Stimulated activated naive CD8-positive, alpha-beta T cell treated with anti-CD3 and anti-CD28 coated beads, Interleukin-15, Interleukin-2, amounts not matched to agents 100 ng/mL and 50 ng/mL, for 24 hours (primary cell): Measurements from ENCODE around the gene MAD1L1.

ENCODE experiments used
- H3K27ac Mint-ChIP-seq: one replicate; pipeline ENCODE4 v1.8.0; 2021; ENCODE audit warnings: mild to moderate bottlenecking, mixed read lengths
- H3K27me3 Mint-ChIP-seq: one replicate; pipeline ENCODE4 v1.8.0; 2021; ENCODE audit warnings: mixed read lengths
- H3K36me3 Mint-ChIP-seq: one replicate; pipeline ENCODE4 v1.8.0; 2021; ENCODE audit warnings: low read depth, mixed read lengths
- H3K4me1 Mint-ChIP-seq: one replicate; pipeline ENCODE4 v1.8.0; 2021; ENCODE audit warnings: low read depth, mixed read lengths
- H3K4me3 Mint-ChIP-seq: one replicate; pipeline ENCODE4 v1.8.0; 2021; ENCODE audit warnings: mild to moderate bottlenecking, mixed read lengths
- H3K9me3 Mint-ChIP-seq: one replicate; pipeline ENCODE4 v1.8.0; 2021; ENCODE audit warnings: mixed read lengths

MAD1L1 gene

DNA sequence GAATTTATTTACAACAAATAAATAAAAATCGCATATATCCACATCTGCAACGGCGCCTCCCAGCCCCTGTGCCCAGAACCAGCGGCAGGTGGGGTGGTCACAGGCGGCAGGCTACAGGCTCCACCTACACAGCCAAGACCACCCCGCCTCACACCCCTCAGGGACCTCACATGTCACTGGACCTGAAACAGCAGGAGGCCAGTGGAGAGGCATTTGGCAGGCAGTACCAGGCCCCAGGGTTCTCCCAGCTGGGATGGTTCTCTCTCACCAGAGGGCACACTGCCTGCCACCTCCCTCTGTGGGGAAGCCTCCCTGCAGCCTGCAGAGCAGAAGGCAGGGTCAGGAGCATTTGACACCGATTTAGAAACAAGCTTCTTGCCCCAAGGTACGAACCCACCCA lies 81.5 kb downstream of the MAD1L1 start:
- H3K36me3 Mint-ChIP-seq = peaks cover 20% of the 10 kb centered on the region
- no peak overlapping the region for H3K4me3 Mint-ChIP-seq
- H3K4me1 Mint-ChIP-seq = no peaks in the 10 kb centered on the region
- H3K27ac Mint-ChIP-seq = no peak overlapping the region
- H3K27me3 Mint-ChIP-seq = no peaks in the 10 kb centered on the region
- H3K9me3 Mint-ChIP-seq = no peaks in the 10 kb centered on the region

DNA sequence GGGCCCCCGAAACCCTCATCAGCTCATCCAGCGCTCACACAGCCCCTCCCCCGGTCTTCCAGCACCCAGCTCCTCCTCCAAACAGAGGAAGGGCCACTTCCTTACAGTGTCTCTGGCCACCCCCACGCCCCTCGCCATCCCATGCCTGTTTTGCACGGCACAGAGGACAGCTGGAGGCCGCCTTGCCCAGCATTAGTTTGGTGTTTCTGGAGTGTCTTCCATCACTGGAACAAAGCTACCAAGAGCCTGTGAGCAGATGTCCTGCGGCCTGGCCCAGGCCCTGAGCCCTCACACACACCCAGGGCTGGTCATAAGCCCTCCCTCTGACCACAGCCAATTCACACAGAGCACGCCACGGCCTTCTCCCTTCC lies 82.3 kb downstream of the MAD1L1 start:
- no peak overlapping the region for H3K27ac Mint-ChIP-seq
- no peaks in the 10 kb centered on the region for H3K9me3 Mint-ChIP-seq
- peaks cover 18% of the 10 kb centered on the region for H3K36me3 Mint-ChIP-seq
- no peak overlapping the region for H3K4me3 Mint-ChIP-seq
- no peaks in the 10 kb centered on the region for H3K27me3 Mint-ChIP-seq
- H3K4me1 Mint-ChIP-seq = no peaks in the 10 kb centered on the region

DNA sequence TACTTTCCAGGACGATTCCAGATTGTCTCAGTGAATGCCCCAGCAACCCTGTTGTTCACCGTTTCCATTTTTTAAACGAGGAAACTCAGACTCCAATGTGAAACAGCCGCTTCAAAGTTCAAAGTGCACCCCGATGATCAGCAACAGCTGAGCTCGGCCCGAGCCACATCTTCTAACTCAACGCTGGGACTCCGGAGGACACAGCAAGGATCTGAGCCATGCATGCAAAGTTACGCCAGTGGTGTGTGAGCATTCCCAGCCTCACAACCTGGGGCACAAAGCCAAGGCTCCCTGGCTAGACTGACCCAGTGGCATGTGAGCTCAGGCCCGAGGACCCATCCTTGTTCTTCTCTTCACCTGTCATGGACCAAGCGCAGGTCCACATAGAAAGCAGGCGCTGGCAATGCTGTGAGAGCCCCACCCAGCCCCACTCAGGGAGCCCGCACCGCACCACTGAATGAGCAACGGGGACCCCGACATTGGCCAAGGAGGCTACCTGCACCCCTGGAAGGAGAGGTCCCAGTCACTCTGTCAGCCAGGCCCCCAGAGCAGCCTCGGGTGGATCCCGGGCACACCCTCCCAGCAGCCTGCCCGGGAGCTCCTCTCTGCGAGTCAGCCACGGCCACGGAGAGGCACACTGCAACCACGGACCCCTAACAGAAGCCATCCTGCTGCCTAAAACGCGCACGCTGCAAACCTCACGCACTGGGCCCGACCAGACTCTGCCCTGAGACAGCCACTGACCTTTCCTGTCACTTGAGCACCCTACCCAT lies 82.9 kb downstream of the MAD1L1 start:
- no peak overlapping the region for H3K27ac Mint-ChIP-seq
- H3K36me3 Mint-ChIP-seq = peaks cover 16% of the 10 kb centered on the region
- H3K9me3 Mint-ChIP-seq = no peaks in the 10 kb centered on the region
- H3K27me3 Mint-ChIP-seq = no peaks in the 10 kb centered on the region
- H3K4me1 Mint-ChIP-seq = no peaks in the 10 kb centered on the region
- no peak overlapping the region for H3K4me3 Mint-ChIP-seq

DNA sequence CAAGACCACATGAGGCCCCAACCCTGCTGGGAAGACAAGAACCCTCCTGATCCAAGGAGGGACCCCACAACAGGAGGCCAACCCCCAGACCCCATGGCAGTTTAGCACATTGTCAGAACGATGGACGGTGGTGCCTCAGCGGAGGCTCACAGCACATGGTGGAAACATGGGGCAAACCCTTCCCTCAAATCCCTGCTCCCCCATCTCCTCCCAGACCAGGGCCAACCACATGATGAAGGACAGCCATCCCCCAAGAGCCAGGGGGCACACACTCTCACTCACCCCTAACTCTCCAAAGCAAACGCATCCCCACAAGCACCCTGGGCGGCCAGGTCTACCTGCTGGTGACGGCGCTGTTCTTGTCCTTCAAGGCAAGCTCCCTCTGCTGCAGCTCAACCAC lies 83.9 kb downstream of the MAD1L1 start:
- Mint-ChIP-seq H3K4me1 (no peaks in the 10 kb centered on the region), H3K27me3 (no peaks in the 10 kb centered on the region), H3K4me3 (no peak overlapping the region), H3K9me3 (no peaks in the 10 kb centered on the region), H3K27ac (no peak overlapping the region), H3K36me3 (peaks cover 12% of the 10 kb centered on the region)

DNA sequence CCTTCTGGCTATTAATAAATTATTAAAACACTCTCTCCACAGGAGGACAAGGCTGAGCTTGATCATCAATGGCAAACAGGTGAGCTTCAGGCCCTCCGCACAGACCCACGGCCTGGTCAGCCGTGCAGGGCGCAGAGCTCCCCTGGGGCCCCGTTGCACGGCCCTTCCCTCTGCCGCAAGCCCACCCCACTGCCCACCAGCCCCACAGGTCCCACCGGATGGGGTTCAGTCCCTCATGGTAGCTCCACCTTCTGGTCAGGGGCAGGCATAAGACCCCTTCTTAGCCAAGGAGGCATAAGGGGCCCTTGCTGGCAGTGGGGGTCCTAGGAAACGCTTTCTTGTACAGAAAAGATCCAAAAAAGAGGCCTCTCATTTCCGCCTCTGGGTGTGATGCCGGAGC lies 84.6 kb downstream of the MAD1L1 start:
- peaks cover 6% of the 10 kb centered on the region for H3K36me3 Mint-ChIP-seq
- no peaks in the 10 kb centered on the region for H3K4me1 Mint-ChIP-seq
- no peak overlapping the region for H3K4me3 Mint-ChIP-seq
- H3K27ac Mint-ChIP-seq = no peak overlapping the region
- no peaks in the 10 kb centered on the region for H3K9me3 Mint-ChIP-seq
- H3K27me3 Mint-ChIP-seq = no peaks in the 10 kb centered on the region

DNA sequence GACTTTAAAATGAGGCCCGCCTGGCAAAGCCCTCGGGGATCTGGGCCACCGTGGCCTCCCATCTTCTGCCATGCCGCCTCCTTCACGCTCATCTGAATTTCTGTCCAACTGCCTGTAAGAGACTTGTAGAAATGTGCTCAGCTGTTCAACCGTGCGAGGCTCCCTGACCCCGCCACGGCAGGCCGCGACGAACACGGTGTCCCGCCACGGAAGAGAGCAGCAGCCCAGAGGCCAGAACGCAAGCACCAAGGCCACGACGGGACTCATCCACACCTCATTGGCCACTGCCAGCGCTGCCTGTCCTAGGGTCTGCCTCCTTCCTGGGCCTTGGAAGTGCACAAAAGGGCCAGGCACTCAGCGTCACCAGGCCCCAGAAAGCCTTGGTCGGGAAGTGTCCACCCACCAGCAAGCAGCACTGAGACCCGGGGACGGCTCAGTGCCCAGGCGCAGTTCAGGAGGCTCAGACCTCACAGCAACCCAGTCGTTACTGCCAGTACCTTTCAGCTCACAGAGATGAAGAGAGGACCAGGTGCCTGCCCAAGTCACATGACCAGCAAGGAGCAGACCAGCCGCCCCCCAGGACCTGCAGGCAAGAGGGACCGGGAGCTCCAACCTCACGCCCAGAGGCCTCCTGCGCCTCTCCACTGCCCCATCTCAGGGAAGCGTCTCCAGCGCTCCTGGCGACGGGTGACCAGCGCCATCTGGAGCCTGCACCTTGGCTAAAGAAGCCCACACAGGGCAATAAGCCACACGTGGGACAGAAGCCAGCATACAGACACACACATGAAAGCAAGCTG lies 85.9 kb downstream of the MAD1L1 start:
- Mint-ChIP-seq H3K36me3 (peaks cover 3% of the 10 kb centered on the region), H3K4me1 (no peaks in the 10 kb centered on the region), H3K27me3 (no peaks in the 10 kb centered on the region), H3K27ac (no peak overlapping the region), H3K4me3 (no peak overlapping the region), H3K9me3 (no peaks in the 10 kb centered on the region)

DNA sequence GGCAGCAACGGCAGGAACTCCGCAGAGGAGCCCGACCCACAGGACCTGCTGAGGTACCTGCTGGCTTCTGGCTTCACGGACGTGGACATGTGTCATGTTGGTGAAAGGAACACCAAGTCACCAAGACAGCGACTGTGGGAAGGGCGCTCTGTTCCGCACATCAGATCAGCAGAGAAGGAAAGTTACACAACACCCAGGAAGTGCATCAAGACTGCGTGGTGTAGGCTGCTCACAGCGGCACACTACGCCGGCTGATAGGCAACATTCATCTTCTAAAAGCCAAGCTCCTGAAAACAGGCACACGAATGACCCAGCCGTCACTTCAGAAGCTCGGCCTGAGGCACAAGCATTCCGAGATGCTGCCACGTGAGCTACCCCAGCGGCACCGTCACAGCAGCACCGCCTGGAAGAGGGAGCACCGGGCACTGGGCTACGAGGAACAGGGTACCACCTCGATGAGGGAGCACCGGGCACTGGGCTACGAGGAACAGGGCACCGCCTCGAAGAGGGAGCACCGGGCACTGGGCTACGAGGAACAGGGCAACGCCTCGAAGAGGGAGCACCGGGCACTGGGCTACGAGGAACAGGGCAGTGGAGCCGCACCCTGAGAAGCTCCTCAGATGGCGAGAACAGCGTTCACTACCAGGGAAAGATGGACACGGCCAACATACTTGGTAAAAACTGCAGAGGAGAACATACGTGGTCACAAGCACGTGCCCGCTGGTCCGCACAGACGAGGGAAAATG lies 86.7 kb downstream of the MAD1L1 start:
- Mint-ChIP-seq H3K9me3 (no peaks in the 10 kb centered on the region), H3K36me3 (peaks cover 3% of the 10 kb centered on the region), H3K4me1 (no peaks in the 10 kb centered on the region), H3K27ac (no peak overlapping the region), H3K4me3 (no peak overlapping the region), H3K27me3 (no peaks in the 10 kb centered on the region)

DNA sequence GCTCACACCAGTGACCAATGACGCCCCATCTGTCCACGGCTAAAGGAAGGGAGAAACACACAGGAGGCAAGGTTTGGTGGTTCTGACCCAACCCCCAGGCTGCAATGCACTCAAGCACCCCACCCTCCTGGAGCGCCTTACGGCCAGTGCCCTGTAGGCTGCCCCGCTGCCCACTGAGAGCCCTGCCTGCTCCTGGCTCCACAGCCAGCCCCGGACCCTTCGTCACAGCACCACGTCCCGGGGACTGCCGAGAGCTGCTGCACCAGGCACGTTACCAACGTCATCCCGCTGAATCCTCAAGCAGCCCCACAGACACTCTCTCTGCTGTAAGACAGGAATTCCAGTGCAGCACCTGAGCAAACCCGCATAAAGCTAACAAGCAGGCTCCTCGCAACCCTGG lies 87.8 kb downstream of the MAD1L1 start:
- Mint-ChIP-seq H3K4me3 (no peak overlapping the region), H3K36me3 (peaks cover 3% of the 10 kb centered on the region), H3K27ac (no peak overlapping the region), H3K4me1 (no peaks in the 10 kb centered on the region), H3K9me3 (no peaks in the 10 kb centered on the region), H3K27me3 (no peaks in the 10 kb centered on the region)

DNA sequence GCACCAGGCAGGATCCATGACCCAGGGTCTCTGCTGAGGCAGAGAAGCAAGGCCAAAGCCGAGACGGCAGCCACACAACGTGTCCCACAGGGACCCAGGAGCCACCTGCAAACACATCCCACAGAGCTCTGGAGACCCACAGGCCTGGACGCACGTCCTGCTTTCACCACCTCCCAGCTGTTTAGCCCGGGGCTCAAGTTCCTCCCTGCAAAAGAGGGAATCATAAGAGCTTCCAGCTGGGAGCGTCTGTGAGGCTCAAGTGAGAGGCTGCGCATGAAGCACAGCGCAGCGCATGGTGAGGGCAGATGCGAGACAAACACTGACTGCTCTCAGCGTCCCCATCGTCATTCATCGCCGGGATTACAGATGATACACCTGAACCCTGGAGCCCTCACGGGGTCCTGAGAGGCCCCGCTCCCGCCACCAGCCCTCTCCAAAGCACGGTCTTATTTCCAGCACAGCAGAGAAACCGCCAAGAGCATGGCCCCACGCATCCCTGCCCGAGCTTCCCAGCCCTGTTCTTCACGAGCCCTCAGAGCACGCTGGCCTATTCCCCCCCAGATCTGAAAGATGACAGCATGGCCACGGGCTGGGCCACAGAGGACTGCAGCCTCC lies 88.7 kb downstream of the MAD1L1 start:
- H3K4me3 Mint-ChIP-seq = no peak overlapping the region
- H3K4me1 Mint-ChIP-seq = no peaks in the 10 kb centered on the region
- H3K27me3 Mint-ChIP-seq = no peaks in the 10 kb centered on the region
- peaks cover 3% of the 10 kb centered on the region for H3K36me3 Mint-ChIP-seq
- no peak overlapping the region for H3K27ac Mint-ChIP-seq
- no peaks in the 10 kb centered on the region for H3K9me3 Mint-ChIP-seq

DNA sequence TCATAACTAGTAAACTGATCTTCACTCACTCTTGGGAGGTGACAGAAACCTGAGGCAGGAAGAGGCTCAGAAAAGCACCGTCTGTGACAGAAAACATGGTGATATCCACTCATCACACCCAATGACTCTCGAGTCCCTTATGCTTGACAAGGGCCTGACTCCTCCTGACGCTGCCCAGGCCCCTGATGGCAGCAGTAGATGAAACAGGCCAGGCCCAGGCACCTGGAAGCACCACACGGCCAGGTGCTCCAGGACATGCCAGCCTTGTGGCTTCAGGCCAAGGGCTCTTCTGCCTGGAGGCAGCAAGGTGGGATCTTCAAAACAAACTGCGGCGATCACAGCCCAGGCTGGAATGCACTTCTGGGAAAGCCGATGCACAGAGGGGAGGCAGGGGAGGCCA lies 89.3 kb downstream of the MAD1L1 start:
- Mint-ChIP-seq H3K4me3 (no peak overlapping the region), H3K36me3 (peaks cover 3% of the 10 kb centered on the region), H3K27ac (no peak overlapping the region), H3K9me3 (no peaks in the 10 kb centered on the region), H3K4me1 (peaks cover 2% of the 10 kb centered on the region), H3K27me3 (no peaks in the 10 kb centered on the region)

DNA sequence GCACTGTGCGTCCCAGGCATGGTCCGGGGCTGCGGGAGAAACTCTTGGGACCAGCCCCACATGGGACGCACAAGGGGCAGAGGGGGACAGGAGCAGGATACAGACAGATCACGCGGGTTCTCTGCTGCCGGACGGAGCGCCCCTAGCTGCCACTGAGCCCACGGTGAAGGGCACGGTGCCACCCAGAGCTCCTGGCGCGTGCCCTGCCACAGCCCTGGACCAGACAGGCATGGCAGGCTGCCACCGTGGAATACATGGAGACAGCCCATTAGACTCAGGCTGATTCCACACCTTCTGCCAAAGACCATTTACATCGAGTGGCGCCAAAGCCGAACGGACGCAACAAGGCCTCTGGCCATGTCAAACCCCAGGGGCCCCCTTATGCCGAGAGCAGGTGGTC lies 90.4 kb downstream of the MAD1L1 start:
- Mint-ChIP-seq H3K4me3 (no peak overlapping the region), H3K4me1 (peaks cover 9% of the 10 kb centered on the region), H3K27me3 (no peaks in the 10 kb centered on the region), H3K9me3 (no peaks in the 10 kb centered on the region), H3K27ac (no peak overlapping the region), H3K36me3 (peaks cover 3% of the 10 kb centered on the region)

DNA sequence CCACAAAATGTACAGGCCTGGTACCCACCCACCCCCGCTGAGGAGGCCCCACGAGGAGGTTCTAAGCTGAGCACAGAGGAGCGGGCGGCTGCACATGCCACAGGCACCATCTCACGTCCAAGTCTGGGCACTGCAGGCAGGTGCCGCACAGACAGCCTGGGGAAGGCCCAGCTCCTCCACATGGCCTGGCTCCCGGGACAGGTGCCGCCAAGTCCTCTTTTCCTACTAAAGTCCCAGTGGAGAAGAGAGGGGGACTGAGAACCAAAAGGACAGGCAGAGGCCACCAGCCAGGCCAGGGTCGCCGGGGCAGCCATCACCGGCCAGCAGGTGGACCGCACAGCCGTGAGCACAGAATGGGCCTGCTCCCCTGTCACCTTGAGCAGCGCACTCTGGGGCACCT lies 91.1 kb downstream of the MAD1L1 start:
- Mint-ChIP-seq H3K27me3 (no peaks in the 10 kb centered on the region), H3K36me3 (peaks cover 1% of the 10 kb centered on the region), H3K9me3 (no peaks in the 10 kb centered on the region), H3K27ac (no peak overlapping the region), H3K4me1 (peaks cover 9% of the 10 kb centered on the region), H3K4me3 (no peak overlapping the region)

DNA sequence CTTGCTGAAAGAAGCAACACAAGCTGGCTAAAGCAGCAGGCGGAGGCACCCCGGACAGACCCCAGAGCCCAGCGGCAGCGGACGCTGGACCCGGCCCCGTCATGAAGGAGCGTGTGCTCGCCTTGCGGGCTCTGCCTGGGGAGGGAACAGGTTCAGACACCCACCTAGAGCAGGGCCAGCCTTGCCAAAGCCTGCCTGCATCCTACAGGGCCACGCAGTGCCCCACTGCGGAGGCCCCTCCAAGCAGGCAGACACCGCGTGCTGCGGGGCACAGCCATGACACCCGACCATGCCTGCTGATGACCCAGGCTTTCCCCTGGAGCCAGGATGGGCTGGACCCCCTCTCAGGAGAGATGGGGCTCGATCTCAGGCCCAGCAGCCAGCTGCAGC lies 91.7 kb downstream of the MAD1L1 start:
- Mint-ChIP-seq H3K9me3 (no peaks in the 10 kb centered on the region), H3K4me3 (no peak overlapping the region), H3K27ac (no peak overlapping the region), H3K36me3 (no peaks in the 10 kb centered on the region), H3K27me3 (no peaks in the 10 kb centered on the region), H3K4me1 (peaks cover 9% of the 10 kb centered on the region)

DNA sequence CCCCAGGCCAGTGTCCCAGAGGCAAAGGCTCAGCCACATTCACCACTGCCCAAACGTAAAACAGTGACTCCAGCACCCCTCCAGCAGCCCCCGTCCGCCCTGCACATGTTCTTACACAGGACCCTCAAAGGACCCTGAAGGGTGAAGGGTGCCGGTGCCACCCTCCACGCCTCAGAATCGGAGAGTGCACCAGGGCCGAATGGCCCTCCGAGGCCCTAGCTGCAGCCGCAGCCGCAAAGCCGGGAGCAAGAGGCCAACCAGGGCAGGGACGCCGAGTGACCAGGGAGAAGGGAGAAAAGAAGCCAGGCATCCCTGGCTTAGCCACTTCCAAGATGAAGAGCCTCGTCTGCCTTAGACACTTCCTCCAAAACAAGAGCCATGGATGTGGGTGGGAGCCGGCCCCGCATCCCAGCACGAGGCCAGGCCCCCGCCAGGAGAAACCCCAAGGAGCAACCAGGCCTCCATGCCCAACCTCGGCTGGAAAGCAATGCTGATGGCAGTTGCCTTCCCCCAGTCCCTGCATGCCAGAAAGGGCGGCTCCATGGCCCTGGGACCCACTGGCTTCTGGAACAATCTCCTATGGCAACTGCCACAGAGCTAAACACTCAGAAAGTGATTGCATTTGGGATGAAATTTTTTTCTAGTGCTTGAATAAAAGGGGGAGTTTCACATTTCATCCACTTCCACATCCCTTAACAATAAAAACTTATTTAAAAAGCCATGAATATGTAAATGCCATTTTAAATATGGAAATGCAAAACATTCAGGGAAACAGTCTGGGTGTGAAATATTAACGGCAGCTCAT lies 92.3 kb downstream of the MAD1L1 start:
- no peak overlapping the region for H3K27ac Mint-ChIP-seq
- peaks cover 3% of the 10 kb centered on the region for H3K36me3 Mint-ChIP-seq
- no peaks in the 10 kb centered on the region for H3K27me3 Mint-ChIP-seq
- H3K9me3 Mint-ChIP-seq = no peaks in the 10 kb centered on the region
- peaks cover 9% of the 10 kb centered on the region for H3K4me1 Mint-ChIP-seq
- no peak overlapping the region for H3K4me3 Mint-ChIP-seq
